SK-N-MC (cell line): ENCODE data around the gene COL5A3.

Source experiments
- EZH2 ChIP-seq: fragments of 200-600 bp; sonication (generic); IDR thresholded peaks from one replicate; pipeline ENCODE4 v1.6.1; 2017; ENCODE audit warnings: antibody characterized with exemption
- POLR2AphosphoS5 ChIP-seq: IDR thresholded peaks from 2 replicates; pipeline ENCODE4 v1.6.1; 2012; ENCODE audit warnings: mild to moderate bottlenecking, low read depth, low read length, borderline replicate concordance

- TF ChIP-seq EZH2 (no peak), POLR2AphosphoS5 (no peak)
These were observed 8.4 kb downstream of the COL5A3 start for GRCh38 chr19:10001899-10002298.
